Effector memory CD8-positive, alpha-beta T cell (primary cell): Measurements from ENCODE around the gene CASKIN1.
A peak's percentile ranks its signal among the peaks of the same experiment; 100 is the strongest.

Experiments used
- ATAC-seq: fragments of 150-1000 bp; cut with Tn5 transposase; replicated peaks from 2 replicates; pipeline ENCODE4 v1.10.0; 2021; ENCODE audit warnings: mild to moderate bottlenecking, moderate library complexity
- DNase-seq, 3 experiments: peaks; one replicate each; pipeline ENCODE4 v3.0.0; 2021
- H3K27ac Mint-ChIP-seq, 2 donors: one replicate each; pipeline ENCODE4 v1.8.0; 2022; ENCODE audit warnings: mild to moderate bottlenecking in 2 of 2, mixed read lengths in 2 of 2, moderate library complexity in 2 of 2
- H3K27me3 Mint-ChIP-seq, 2 donors: one replicate each; pipeline ENCODE4 v1.8.0; 2022; ENCODE audit warnings: mixed read lengths in 2 of 2
- H3K36me3 Mint-ChIP-seq: one replicate; pipeline ENCODE4 v1.8.0; 2022; ENCODE audit warnings: mild to moderate bottlenecking, moderate library complexity, mixed read lengths; ENCODE audit not compliant: insufficient read depth
- H3K4me1 Mint-ChIP-seq, 2 donors: one replicate each; pipeline ENCODE4 v1.8.0; 2022; ENCODE audit warnings: low read depth in 2 of 2, mixed read lengths in 2 of 2
- H3K4me3 Mint-ChIP-seq, 2 donors: one replicate each; pipeline ENCODE4 v1.8.0; 2022; ENCODE audit warnings: mild to moderate bottlenecking in 2 of 2, mixed read lengths in 2 of 2, moderate library complexity in 2 of 2
- H3K9me3 Mint-ChIP-seq, 2 donors: one replicate each; pipeline ENCODE4 v1.8.0; 2022; ENCODE audit warnings: mixed read lengths in 2 of 2

The CASKIN1 gene

DNA sequence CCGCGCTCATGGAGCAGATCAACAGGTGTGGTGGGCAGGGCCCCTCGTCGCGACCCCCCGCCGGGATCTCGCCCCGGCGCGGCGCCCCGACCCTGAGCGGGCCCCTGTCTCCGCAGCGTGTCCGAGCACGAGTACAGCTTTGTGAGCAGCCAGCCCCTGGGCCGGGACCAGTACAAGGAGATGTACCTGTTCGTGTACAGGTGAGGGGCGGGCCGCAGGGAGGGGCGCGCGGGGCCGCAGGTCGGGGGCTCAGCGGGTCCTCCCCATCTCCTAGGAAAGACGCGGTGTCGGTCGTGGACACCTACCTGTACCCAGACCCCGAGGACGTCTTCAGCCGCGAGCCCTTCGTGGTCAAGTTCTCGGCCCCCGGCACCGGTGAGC is 40.7 kb upstream of the CASKIN1 start:
- H3K36me3 Mint-ChIP-seq = peaks cover 11% of the 10 kb centered on the region
- DNase-seq (no peak), ATAC-seq (no peak)
- H3K27me3 Mint-ChIP-seq = no peaks in the 10 kb centered on the region
- no peak overlapping the region for H3K4me3 Mint-ChIP-seq
- no peak overlapping the region for H3K27ac Mint-ChIP-seq
- no peaks in the 10 kb centered on the region for H3K9me3 Mint-ChIP-seq
- H3K4me1 Mint-ChIP-seq = peaks cover 0 to 2% of the 10 kb centered on the region in 2 donors

DNA sequence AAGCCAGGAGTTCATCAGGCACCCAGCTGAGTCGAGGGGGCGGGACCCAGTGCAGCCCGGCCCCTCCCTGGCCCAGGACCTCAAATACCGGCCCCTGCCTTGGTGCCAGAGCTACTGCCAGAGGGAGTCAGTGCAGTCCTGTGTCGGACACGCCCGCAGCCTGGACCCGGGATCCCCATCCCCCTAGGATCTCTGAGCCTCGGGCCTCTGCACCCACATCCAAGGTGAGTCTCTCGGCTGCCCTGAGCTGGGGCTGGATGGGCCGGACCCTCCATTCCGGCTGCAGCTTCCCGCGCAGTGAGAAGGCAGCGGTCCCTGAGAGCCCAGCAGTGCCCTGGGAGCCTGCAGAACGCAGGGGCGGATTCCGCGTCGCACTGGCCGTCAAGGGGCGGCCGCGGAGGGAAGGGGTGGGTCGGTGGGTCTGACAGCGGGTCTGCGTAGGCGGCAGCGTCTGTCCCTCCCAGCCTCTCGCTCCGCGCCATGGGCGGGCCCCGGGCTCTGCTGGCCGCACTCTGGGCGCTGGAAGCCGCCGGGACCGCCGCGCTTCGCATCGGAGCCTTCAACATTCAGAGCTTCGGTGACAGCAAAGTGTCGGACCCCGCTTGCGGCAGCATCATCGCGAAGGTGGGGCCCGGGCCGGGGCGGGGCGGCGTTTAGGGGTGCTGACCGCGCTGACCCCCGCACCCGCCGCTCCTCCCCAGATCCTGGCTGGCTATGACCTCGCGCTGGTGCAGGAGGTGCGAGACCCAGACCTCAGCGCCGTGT is 40.1 kb upstream of the CASKIN1 start, which contains the start of gene DNASE1L2:
DNASE1L2 (plus strand) TSS at position 108 of the 765 bp plus-strand sequence; CDS start at position 481, 373 bp downstream.
- ATAC-seq (no peak), DNase-seq (no peak)
- peak within 1 kb of the TSS in 1 of 2 donors; percentile 14 for H3K4me3 Mint-ChIP-seq
- peaks cover 10% of the 10 kb centered on the region for H3K36me3 Mint-ChIP-seq
- H3K27me3 Mint-ChIP-seq = no peaks in the 10 kb centered on the region
- H3K9me3 Mint-ChIP-seq = no peaks in the 10 kb centered on the region
- peaks cover 0 to 2% of the 10 kb centered on the region in 2 donors for H3K4me1 Mint-ChIP-seq
- H3K27ac Mint-ChIP-seq = no peak within 1 kb of the TSS

DNA sequence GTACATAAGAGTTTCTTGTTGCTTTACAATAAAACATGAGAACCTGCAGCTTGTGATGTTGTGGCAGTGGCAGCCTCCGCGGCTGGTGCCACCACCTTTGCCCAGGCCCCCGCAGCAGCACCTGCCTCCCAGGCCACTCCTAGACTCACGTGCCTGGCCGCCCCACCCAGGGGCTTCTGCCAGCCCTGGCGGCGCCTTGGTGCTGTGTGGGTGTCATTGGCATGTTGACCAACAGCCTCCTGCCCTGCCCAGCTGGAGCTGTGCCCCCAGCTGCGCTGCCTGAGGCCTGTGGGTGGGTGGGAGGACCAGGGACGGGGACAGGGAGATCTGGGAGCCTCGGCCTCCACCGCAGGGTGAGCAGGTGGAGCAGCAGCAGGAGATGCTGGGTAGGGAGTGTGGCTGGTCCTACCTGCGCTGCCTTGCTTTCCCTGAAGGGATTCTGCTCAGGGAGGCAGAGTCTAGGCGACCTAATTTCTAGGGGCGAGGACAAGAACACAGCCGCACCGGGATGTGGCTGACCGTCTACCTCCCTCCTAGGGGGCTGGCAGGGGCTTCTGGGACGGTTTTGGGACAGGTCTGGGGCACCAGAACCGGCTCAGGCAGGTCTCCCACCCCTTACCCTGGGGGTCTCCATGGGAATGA is 39.4 kb upstream of the CASKIN1 start:
- H3K4me1 Mint-ChIP-seq = peaks cover 0 to 2% of the 10 kb centered on the region in 2 donors
- peak overlapping the region in 1 of 2 donors; percentile 14 for H3K4me3 Mint-ChIP-seq
- H3K27ac Mint-ChIP-seq = no peak overlapping the region
- H3K36me3 Mint-ChIP-seq = peaks cover 10% of the 10 kb centered on the region
- DNase-seq = no peak
- ATAC-seq = no peak
- no peaks in the 10 kb centered on the region for H3K9me3 Mint-ChIP-seq
- H3K27me3 Mint-ChIP-seq = no peaks in the 10 kb centered on the region

DNA sequence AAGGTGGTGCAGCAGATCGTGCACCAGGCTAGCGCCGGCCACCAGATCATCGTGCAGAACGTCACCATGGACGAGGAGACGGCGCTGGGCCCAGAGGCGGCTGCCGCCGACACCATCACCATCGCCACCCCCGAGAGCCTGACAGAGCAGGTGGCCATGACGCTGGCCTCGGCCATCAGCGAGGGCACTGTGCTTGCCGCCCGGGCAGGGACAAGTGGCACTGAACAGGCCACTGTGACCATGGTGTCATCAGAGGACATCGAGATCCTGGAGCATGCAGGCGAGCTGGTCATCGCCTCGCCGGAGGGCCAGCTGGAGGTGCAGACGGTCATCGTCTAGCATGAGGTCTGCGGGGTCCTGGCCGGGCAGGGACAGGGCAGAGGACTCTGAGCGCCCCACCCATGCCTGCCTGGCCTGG is 38.8 kb upstream of the CASKIN1 start:
- Mint-ChIP-seq H3K27ac (no peak overlapping the region), H3K9me3 (no peaks in the 10 kb centered on the region), H3K4me1 (peaks cover 0 to 2% of the 10 kb centered on the region in 2 donors), H3K27me3 (no peaks in the 10 kb centered on the region), H3K4me3 (no peak overlapping the region), H3K36me3 (peaks cover 13% of the 10 kb centered on the region)
- DNase-seq (no peak), ATAC-seq (no peak)

DNA sequence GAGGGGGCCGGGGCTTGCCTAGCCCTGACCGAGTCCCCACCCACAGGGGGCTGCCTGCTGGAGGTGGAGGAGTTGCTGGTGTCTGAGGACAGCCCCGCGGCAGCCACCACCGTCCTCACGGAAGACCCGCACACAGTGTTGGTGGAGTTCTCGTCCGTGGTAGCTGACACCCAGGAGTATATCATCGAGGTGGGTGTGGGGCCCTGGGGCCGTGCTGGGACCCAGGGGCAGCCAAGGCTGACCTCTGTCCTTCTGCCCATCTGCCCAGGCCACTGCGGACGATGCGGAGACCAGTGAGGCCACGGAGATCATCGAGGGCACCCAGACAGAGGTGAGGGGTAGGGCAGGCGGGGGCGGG is 38.4 kb upstream of the CASKIN1 start:
- Mint-ChIP-seq H3K9me3 (no peaks in the 10 kb centered on the region), H3K4me3 (no peak overlapping the region), H3K27me3 (no peaks in the 10 kb centered on the region), H3K27ac (no peak overlapping the region), H3K36me3 (peaks cover 16% of the 10 kb centered on the region), H3K4me1 (peaks cover 0 to 2% of the 10 kb centered on the region in 2 donors)
- no peak for DNase-seq
- no peak for ATAC-seq

DNA sequence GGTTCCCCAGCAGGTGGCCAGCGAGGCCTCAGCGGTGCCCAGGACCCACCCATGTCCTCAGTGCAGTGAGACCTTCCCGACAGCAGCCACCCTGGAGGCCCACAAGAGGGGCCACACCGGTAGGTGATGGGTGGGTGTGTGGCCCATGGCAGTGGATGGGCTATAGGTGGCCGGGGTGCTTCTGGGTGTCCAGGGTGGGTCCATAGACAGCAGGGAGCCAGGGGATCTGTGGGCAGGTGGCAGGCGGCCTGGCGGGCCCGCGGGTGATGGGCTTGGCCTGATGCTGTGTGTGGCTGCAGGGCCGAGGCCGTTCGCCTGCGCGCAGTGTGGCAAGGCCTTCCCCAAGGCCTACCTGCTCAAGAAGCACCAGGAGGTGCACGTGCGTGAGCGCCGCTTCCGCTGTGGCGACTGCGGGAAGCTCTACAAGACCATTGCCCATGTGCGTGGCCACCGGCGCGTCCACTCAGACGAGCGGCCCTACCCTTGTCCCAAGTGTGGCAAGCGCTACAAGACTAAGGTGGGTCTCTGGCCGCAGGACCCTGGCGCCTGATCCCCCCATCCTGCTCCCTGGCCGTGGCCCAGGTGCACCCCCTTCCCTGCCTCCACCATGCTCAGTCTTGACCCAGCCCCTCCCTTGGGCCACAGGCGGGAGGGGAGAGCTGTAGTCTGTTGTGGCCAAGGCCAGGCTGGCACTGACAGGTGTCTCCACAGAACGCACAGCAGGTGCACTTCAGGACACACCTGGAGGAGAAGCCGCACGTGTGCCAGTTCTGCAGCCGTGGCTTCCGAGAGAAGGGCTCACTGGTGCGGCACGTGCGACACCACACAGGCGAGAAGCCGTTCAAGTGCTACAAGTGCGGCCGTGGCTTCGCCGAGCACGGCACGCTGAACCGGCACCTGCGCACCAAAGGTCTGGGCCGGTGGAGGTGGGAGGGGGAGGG is 37.7 kb upstream of the CASKIN1 start:
- H3K27ac Mint-ChIP-seq = no peak overlapping the region
- no peak overlapping the region for H3K4me3 Mint-ChIP-seq
- no peak for ATAC-seq
- H3K36me3 Mint-ChIP-seq = peaks cover 21% of the 10 kb centered on the region
- no peaks in the 10 kb centered on the region for H3K9me3 Mint-ChIP-seq
- no peak for DNase-seq
- H3K4me1 Mint-ChIP-seq = peaks cover 0 to 2% of the 10 kb centered on the region in 2 donors
- no peaks in the 10 kb centered on the region for H3K27me3 Mint-ChIP-seq

DNA sequence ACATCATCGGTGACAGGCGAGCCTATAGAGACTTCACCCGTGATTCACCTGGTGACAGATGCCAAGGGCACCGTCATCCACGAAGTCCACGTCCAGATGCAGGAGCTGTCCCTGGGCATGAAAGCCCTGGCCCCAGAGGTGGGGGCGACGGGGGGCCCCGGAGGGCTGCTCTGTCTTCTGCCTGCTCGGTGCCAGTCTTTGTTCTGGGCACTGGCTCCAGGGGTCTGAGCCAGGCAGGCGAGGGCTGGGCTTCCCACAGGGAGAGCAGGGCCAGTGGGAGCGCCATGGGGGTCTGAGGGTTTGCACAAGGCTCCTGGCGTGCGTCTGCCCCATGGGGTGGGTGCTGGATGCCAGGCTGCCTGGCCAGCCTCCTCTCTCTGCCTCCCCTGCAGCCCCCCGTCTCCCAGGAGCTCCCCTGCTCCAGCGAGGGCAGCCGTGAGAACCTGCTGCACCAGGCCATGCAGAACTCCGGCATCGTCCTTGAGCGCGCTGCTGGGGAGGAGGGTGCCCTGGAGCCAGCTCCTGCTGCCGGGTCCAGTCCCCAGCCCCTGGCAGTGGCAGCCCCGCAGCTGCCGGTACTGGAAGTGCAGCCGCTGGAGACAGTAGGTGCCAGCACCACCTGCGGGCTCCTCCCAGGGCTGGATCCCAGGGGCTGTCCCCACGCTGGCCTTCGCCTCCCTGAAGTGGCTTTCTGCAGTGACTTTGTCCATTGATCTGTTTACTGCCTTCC is 36.8 kb upstream of the CASKIN1 start:
- Mint-ChIP-seq H3K9me3 (no peaks in the 10 kb centered on the region), H3K27ac (no peak overlapping the region), H3K4me1 (peaks cover 0 to 2% of the 10 kb centered on the region in 2 donors), H3K36me3 (peaks cover 24% of the 10 kb centered on the region), H3K27me3 (no peaks in the 10 kb centered on the region), H3K4me3 (no peak overlapping the region)
- DNase-seq (no peak), ATAC-seq (no peak)

DNA sequence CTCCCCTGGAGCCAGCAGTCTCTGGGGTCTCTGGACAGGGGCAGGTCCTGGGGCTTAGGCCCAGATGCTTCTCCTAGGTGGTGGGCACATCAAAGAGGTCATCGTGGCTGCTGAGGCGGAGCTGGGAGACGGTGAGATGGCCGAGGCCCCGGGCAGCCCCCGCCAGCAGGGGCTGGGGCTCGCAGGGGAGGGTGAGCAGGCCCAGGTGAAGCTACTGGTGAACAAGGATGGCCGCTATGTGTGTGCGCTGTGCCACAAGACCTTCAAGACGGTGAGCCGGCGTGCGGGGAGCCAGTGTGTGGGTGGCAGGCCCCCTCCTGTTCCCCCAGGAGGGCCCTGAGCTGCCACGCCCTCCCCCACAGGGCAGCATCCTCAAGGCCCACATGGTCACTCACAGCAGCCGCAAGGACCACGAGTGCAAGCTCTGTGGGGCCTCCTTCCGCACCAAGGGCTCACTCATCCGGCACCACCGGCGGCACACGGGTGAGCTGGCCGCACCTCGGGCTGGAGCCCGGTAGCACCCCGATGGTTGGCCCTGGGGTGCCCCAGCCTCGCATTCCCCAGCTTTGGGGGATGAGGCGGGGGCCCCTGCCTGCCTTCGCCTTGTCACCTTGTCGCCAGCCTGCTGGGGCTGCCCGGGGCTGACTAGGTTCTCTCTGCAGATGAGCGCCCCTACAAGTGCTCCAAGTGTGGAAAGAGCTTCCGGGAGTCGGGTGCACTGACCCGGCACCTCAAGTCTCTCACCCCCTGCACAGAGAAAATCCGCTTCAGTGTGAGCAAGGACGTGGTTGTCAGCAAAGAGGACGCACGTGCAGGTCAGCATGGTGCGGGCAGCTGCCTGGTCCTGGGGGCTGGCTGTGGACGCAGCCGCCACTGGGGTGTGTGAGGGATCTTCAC is 35.9 kb upstream of the CASKIN1 start:
- no peak overlapping the region for H3K4me3 Mint-ChIP-seq
- ATAC-seq (no peak), DNase-seq (no peak)
- peaks cover 0 to 2% of the 10 kb centered on the region in 2 donors for H3K4me1 Mint-ChIP-seq
- H3K36me3 Mint-ChIP-seq = peaks cover 26% of the 10 kb centered on the region
- H3K27ac Mint-ChIP-seq = no peak overlapping the region
- H3K27me3 Mint-ChIP-seq = no peaks in the 10 kb centered on the region
- H3K9me3 Mint-ChIP-seq = no peaks in the 10 kb centered on the region

DNA sequence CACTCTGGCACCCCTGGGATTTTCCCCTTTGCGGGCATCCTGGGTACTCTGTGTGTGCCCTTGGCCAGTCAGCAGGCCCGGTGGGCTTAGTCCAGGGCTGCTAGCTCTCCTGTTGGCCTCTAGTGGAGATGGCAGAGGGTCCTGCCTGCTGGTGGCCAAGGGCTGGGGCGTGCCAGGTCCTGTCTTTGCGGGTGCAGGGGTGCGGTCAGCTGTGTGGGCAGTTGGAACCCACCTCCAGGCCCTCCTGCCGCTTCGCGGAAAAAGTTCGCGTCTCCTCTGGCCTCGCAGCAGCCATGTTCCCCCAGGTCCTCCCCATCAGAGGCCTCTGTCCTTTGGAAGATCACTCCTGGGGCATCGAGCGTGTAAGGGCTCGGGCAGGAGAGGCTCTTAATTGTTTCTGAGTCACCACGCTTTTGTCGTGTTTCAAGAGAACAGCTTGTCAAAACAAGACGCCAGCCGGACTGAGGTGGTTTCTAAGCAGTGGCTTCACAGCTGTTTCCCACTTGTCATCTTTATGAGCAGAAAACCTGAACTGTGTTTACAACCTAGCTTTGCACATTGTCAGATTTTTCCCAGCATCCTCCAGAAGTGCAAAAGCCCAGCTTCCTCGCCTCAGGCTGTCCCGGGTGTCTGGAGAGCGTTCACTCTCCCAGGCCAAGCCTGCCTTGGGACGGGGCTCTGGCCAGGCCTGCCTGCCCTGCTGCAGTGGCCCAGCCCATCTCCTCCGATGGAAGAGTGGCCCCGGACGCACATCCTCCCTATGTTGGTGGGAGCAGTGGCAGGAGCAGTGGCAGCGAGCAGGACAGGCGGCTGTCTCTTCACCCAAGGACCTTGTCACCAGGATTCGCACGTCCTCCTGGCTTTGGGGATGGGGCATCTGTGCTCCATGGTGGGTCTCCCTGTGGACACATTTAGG is 34.9 kb upstream of the CASKIN1 start:
- H3K27ac Mint-ChIP-seq = no peak overlapping the region
- H3K4me1 Mint-ChIP-seq = peaks cover 0 to 5% of the 10 kb centered on the region in 2 donors
- H3K36me3 Mint-ChIP-seq = peaks cover 31% of the 10 kb centered on the region
- DNase-seq = no peak
- ATAC-seq = no peak
- no peaks in the 10 kb centered on the region for H3K9me3 Mint-ChIP-seq
- no peaks in the 10 kb centered on the region for H3K27me3 Mint-ChIP-seq
- no peak overlapping the region for H3K4me3 Mint-ChIP-seq

DNA sequence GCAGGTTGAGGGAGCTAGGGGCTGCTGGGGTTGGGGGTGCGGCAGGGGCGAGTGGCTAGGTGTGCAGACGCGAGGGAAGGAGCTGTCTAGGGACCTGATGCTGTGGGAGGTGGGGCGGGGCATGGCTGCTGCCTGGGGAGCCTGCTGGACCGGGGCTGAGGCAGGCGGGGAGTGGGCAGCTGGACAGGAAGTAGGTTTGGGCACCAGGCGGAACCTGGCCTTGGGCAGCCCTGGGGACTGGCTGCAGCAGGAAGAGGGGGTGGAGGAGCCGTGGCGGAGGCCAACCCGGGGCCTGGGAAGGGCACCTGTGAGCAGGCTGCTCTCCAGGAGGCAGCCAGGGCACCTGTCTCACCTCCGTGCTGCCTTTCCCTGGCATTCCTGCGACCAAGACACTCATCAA is 34.0 kb upstream of the CASKIN1 start:
- Mint-ChIP-seq H3K27ac (no peak overlapping the region), H3K4me1 (peaks cover 0 to 10% of the 10 kb centered on the region in 2 donors), H3K4me3 (no peak overlapping the region), H3K27me3 (no peaks in the 10 kb centered on the region), H3K9me3 (no peaks in the 10 kb centered on the region), H3K36me3 (peaks cover 35% of the 10 kb centered on the region)
- no peak for DNase-seq
- no peak for ATAC-seq

DNA sequence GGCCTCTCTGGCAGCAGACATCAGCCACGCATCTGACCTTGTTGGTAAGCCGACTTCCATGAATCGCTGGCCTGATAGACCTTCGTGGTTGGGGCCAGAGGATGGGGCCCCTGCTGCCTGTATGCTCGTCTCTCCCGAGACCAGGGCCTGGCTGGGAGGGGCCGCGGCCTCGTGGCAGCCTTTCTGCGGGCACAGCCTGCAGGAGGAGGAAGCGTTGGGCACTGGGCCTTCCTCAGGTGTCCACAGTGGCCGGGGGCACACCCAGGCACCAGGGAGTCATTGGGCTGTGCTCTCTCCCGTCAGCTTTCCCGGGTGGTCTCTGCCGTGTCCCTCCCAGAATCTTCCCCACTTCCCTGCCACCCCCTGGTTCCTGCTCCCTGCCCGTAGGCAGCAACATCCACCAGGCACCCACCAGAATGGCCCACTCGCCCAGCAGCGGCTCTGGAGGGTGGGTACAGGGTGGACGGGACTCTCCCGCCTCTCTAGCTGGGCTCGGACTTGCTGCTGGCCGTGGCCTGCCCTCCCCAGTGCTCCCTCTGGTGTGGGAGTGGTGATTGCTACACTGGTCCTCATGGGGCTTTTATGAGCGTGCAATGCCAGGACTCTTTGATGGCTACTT is 33.3 kb upstream of the CASKIN1 start:
- Mint-ChIP-seq H3K27me3 (no peaks in the 10 kb centered on the region), H3K9me3 (no peaks in the 10 kb centered on the region), H3K4me1 (peaks cover 3 to 12% of the 10 kb centered on the region in 2 donors), H3K27ac (no peak overlapping the region), H3K4me3 (no peak overlapping the region), H3K36me3 (peaks cover 35% of the 10 kb centered on the region)
- ATAC-seq = no peak
- DNase-seq = no peak
